ENCODE results near the gene ANKRD18A.
"Not testable (repeated sequence)": the region's sequence is repeated elsewhere in the genome, so short reads cannot be mapped to it uniquely, and the experiment has no call there.

Gene ANKRD18A

DNA sequence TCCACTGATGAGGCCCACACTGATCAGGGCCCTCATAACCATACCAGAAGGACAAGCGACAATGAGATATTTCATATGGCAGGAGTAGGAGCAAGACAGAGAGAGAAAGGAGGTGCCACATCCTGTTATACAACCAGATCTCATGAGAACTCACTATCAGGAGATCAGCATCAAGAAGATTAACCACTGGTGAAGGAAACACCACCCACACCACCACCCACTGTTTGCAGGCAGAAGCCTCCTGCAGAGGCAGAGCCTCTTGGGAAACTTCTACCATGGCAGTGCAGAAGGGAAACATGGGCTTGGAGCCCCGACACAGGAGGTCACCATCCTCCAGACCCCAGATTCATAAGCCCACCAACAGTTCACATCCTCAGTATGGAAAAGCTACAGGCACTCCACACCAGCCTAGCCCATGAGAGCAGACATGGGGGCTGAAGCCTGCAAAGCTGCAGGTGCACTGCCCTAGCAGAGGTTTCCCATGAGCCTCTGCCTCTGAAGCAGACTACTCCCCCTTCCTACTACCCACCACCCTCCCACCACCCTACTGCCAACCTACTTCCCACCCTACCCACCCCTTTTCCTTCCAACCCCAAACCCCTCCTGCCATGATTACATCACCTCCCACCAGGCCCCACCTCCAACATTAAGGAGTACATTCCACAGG, 73.8 kb downstream of the ANKRD18A start:
- not testable (repeated sequence) for DNase-seq (ENCODE audit: low read depth in 1 of 2, low spot score in 1 of 2)

DNA sequence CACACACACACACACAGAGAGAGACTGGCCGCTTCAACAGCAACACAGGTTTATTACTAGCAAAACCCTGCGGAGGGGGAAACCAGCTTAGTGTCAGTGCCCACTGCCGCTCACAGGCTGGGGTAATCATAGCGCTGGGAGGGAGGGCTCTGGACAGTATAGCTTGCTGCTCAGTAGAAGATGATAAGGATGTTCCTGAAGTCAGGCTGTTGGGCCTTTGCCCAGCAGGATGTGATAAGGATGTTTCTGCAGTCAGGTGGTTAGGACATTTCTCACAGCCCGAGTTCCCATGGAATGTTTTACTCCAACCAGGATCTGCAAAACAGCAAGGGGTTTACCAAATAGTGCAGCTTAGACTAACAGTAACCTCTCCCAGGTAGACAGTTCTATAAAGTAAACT, 79.9 kb downstream of the ANKRD18A start:
- not testable (repeated sequence) for DNase-seq (ENCODE audit: low read depth in 1 of 2, low spot score in 1 of 2)

DNA sequence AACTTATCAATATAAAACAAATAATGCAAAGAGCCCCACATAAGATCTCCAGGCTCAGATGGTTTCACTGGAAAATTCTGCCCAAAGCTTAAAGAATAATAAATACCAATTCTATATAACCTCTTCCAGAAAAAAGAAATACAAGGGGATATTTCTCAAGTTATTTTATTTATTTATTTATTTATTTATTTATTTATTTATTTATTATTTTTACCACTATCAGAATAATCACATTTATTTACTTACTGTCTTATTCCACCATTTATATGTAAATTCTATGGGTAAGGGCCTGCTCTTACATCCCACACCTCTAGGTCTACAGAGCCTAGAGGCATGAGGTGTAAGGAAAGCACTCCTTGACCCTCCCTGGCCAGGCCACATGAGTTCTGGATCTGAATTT, 91.1 kb downstream of the ANKRD18A start:
- DNase-seq (ENCODE audit: low read depth in 1 of 2, low spot score in 1 of 2), result no peak

DNA sequence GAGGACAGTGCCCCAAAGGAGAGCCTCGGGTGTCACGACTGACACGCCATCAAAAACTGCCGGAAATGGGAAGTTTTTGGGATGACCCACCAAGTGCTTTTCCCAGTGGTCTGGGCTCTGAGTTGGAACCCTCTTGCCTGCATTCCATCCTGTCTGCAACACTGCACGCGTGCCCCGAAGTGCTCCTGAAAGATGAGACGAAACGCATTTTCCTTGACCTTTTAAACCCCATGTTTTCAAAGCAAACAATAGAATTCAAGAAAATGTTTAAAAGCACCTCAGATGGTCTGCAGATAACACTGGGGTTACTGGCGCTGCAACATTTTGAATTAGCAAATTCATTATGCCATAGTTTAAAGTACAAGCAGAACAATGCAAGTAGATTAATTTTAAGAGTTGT, 92.9 kb downstream of the ANKRD18A start:
- DNase-seq (ENCODE audit: low read depth in 1 of 2, low spot score in 1 of 2), result no peak

DNA sequence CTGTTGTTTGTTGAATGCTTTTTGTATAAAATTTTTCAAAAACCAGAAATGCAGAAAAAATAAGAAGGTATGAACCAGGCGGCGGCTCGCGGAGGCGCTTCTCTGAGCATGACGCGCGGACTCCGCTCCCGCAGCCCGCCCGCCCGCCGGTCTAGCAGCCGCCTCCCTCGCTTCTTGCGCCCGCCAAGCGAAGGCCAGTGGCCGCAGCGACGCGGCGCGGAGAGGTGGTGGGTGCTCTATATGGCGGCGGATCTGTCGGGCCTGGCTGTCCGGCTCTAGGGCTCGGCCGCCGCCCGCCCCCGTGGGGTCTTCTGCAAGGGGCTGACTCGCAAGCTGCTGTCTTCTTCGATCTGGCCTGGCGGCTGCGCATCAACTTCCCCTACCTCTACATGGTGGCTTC, 93.8 kb downstream of the ANKRD18A start:
- DNase-seq (ENCODE audit: low read depth in 1 of 2, low spot score in 1 of 2), result no peak

DNA sequence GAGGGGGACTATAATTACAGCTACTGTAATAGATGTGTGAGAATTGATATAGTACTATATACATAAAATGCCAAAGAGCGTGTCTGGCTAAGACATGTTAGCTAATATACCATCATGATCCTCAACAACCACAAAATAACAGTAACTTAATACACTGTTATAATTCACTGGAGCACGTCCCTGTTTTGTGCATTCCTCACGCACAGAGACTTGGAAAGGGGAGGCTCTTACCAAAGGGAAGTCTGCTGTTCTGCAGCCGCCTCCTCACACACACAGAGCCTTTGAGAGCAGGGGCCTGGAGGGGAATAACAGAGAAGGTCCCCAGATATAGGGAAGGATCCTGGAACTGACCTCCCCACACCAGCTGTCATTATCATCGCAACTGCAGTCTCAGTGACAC, 97.3 kb downstream of the ANKRD18A start:
- DNase-seq (ENCODE audit: low read depth in 1 of 2, low spot score in 1 of 2), result no peak

DNA sequence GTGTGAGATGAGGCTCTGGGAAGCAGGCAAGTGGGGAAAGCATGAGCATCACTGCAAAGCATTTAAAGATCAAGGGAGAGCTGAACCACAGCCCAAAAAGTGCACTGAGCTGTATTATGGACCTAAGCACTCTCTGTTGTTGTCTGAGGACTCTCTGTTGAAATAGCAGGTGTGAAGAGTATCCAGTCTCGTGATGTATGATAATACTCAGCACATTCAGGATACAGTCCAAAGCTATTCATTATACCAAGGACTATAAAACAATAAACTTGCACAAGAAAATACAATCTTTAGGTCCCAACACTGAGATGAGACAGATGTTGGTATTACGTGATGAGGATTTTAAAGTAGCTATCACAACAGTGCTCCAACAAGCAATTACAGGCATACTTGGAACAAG, 98.6 kb downstream of the ANKRD18A start:
- no peak for DNase-seq (ENCODE audit: low read depth in 1 of 2, low spot score in 1 of 2)

Data from activated T-helper 1 cell treated with anti-CD3 and anti-CD28 coated beads, Interleukin-2, amount 50 U/mL, for 16 hours (primary cell).